ENCODE results near the gene TGFA. TPM values are rescaled to one million over a fixed set of nuclear protein-coding genes. Genes with fewer than 3 reads are reported as not detected.

The TGFA gene
- total RNA-seq, 2 donors from 2014 or later, result 2.0 to 3.2 TPM

- Histone ChIP-seq H3K4me3 (ENCODE audit: low read length) (no peak overlapping the region), H3K36me3 (ENCODE audit: control insufficient read depth, insufficient read depth, low read length) (no peaks in the 10 kb centered on the region), H3K27ac (ENCODE audit: low read depth, low read length) (no peak overlapping the region), H3K4me1 (ENCODE audit: control insufficient read depth, insufficient read depth, low read length) (peaks cover 10% of the 10 kb centered on the region), H3K9me3 (ENCODE audit: control insufficient read depth, low read length) (no peaks in the 10 kb centered on the region), H3K9ac (ENCODE audit: extremely low read depth, low read length, poor library complexity, severe bottlenecking) (no peak overlapping the region), H3K27me3 (ENCODE audit: control insufficient read depth, insufficient read depth, low read length, poor library complexity, severe bottlenecking) (peaks cover 7% of the 10 kb centered on the region)
- peaks cover 4% of the 10 kb centered on the region for H3K27me3 Mint-ChIP-seq (ENCODE audit: insufficient read depth)
- H3K4me3 Mint-ChIP-seq, result no peak overlapping the region
- 80 to 93% methylated on average over 2 of the region's 2 CpGs for whole genome bisulfite sequencing, 2 experiments (ENCODE audit: insufficient coverage in 1 of 2, insufficient read length in 1 of 2)
- peak; percentile 46 for DNase-seq
- H3K9me3 Mint-ChIP-seq, result no peaks in the 10 kb centered on the region
- no peak overlapping the region for H3K27ac Mint-ChIP-seq
- no peaks in the 10 kb centered on the region for H3K36me3 Mint-ChIP-seq (ENCODE audit: low read depth)
- TF ChIP-seq CTCF (conservative IDR thresholded peaks at IDR 0.05), result no peak
- H3K4me1 Mint-ChIP-seq, result peaks cover 16% of the 10 kb centered on the region
Measured at GRCh38 chr2:70560442-70560841, 6.8 kb upstream of the TGFA start.

- 87% methylated on average over 2 of the region's 2 CpGs; no CpG with 5 or more reads in 1 of the 2 experiments for WGBS, 2 experiments (ENCODE audit: insufficient coverage in 1 of 2, insufficient read length in 1 of 2)
- Histone ChIP-seq H3K4me3 (ENCODE audit: low read length) (no peak overlapping the region), H3K27me3 (ENCODE audit: control insufficient read depth, insufficient read depth, low read length, poor library complexity, severe bottlenecking) (peaks cover 11% of the 10 kb centered on the region), H3K36me3 (ENCODE audit: control insufficient read depth, insufficient read depth, low read length) (no peaks in the 10 kb centered on the region), H3K27ac (ENCODE audit: low read depth, low read length) (no peak overlapping the region), H3K4me1 (ENCODE audit: control insufficient read depth, insufficient read depth, low read length) (peaks cover 10% of the 10 kb centered on the region), H3K9me3 (ENCODE audit: control insufficient read depth, low read length) (no peaks in the 10 kb centered on the region), H3K9ac (ENCODE audit: extremely low read depth, low read length, poor library complexity, severe bottlenecking) (no peak overlapping the region)
- no peak overlapping the region for H3K27ac Mint-ChIP-seq
- H3K9me3 Mint-ChIP-seq, result no peaks in the 10 kb centered on the region
- no peak overlapping the region for H3K4me3 Mint-ChIP-seq
- H3K4me1 Mint-ChIP-seq, result peaks cover 16% of the 10 kb centered on the region
- DNase-seq, result no peak
- no peaks in the 10 kb centered on the region for H3K36me3 Mint-ChIP-seq (ENCODE audit: low read depth)
- H3K27me3 Mint-ChIP-seq (ENCODE audit: insufficient read depth), result peaks cover 7% of the 10 kb centered on the region
- TF ChIP-seq CTCF (conservative IDR thresholded peaks at IDR 0.05), result no peak
Measured at GRCh38 chr2:70560040-70560439, 6.4 kb upstream of the TGFA start.

GRCh38 chr2:70558195-70558808, 4.7 kb upstream of the TGFA start:
- Histone ChIP-seq H3K27me3 (ENCODE audit: control insufficient read depth, insufficient read depth, low read length, poor library complexity, severe bottlenecking) (peaks cover 22% of the 10 kb centered on the region), H3K36me3 (ENCODE audit: control insufficient read depth, insufficient read depth, low read length) (no peaks in the 10 kb centered on the region), H3K9me3 (ENCODE audit: control insufficient read depth, low read length) (no peaks in the 10 kb centered on the region), H3K9ac (ENCODE audit: extremely low read depth, low read length, poor library complexity, severe bottlenecking) (no peak overlapping the region), H3K27ac (ENCODE audit: low read depth, low read length) (no peak overlapping the region), H3K4me3 (ENCODE audit: low read length) (no peak overlapping the region), H3K4me1 (ENCODE audit: control insufficient read depth, insufficient read depth, low read length) (peaks cover 10% of the 10 kb centered on the region)
- TF ChIP-seq CTCF (conservative IDR thresholded peaks at IDR 0.05), result peak; percentile 48
- 75% methylated on average over 3 to 5 of the region's 5 CpGs for WGBS, 2 experiments (ENCODE audit: insufficient coverage in 1 of 2, insufficient read length in 1 of 2)
- Mint-ChIP-seq H3K27ac (no peak overlapping the region), H3K4me1 (peaks cover 21% of the 10 kb centered on the region), H3K9me3 (no peaks in the 10 kb centered on the region), H3K36me3 (ENCODE audit: low read depth) (no peaks in the 10 kb centered on the region), H3K27me3 (ENCODE audit: insufficient read depth) (peaks cover 17% of the 10 kb centered on the region), H3K4me3 (no peak overlapping the region)
- DNase-seq, result peak; percentile 47
